ENCODE data around the gene MED13L.
"Not testable (repeated sequence)": the region's sequence is repeated elsewhere in the genome, so short reads cannot be mapped to it uniquely, and the experiment has no call there.

The MED13L gene

GRCh38 chr12:116246490-116247179, 30.9 kb downstream of the MED13L start:
- DNase-seq = no peak

GRCh38 chr12:116245189-116245588, 32.3 kb downstream of the MED13L start:
- no peak for DNase-seq

- DNase-seq = no peak
Observed at GRCh38 chr12:116244474-116245090, 32.9 kb downstream of the MED13L start.

GRCh38 chr12:116244001-116244400, 33.5 kb downstream of the MED13L start:
- peak in 1 of 5 experiments; percentile 4 for DNase-seq

GRCh38 chr12:116242740-116243139, 34.8 kb downstream of the MED13L start:
- DNase-seq = no peak

- no peak for DNase-seq
Observed at GRCh38 chr12:116241157-116241759, 36.2 kb downstream of the MED13L start.

GRCh38 chr12:116238570-116239119, 38.8 kb downstream of the MED13L start:
- DNase-seq = not testable (repeated sequence)

GRCh38 chr12:116238149-116238548, 39.3 kb downstream of the MED13L start:
- no peak for DNase-seq

- DNase-seq = no peak
Observed at GRCh38 chr12:116236976-116237375, 40.5 kb downstream of the MED13L start.

- DNase-seq = peak in 3 of 5 experiments; percentile 12 to 75 (median 12)
Observed at GRCh38 chr12:116236148-116236731, 41.3 kb downstream of the MED13L start.

- not testable (repeated sequence) for DNase-seq
Observed at GRCh38 chr12:116234148-116234547, 43.3 kb downstream of the MED13L start.

- DNase-seq = no peak
Observed at GRCh38 chr12:116233669-116234068, 43.8 kb downstream of the MED13L start.

- no peak for DNase-seq
Observed at GRCh38 chr12:116227811-116228210, 49.7 kb downstream of the MED13L start.

- DNase-seq = no peak
Observed at GRCh38 chr12:116226026-116226425, 51.5 kb downstream of the MED13L start.

GRCh38 chr12:116222358-116222757, 55.1 kb downstream of the MED13L start:
- no peak for DNase-seq

GRCh38 chr12:116220756-116221155, 56.7 kb downstream of the MED13L start:
- no peak for DNase-seq

- DNase-seq = no peak
Observed at GRCh38 chr12:116217045-116217735, 60.3 kb downstream of the MED13L start.

- DNase-seq = no peak
Observed at GRCh38 chr12:116216022-116216756, 61.3 kb downstream of the MED13L start.

- no peak for DNase-seq
Observed at GRCh38 chr12:116215023-116215422, 62.5 kb downstream of the MED13L start.

- DNase-seq = no peak
Observed at GRCh38 chr12:116213885-116214527, 63.5 kb downstream of the MED13L start.

GRCh38 chr12:116213014-116213413, 64.5 kb downstream of the MED13L start:
- DNase-seq = no peak

Data from T-helper 2 cell (primary cell).